GM18498 (cell line): ENCODE data around the gene ACAD8.

Experiments
- ATAC-seq: cut with Tn5 transposase; IDR thresholded peaks from one replicate; pipeline ENCODE4 v1.9.1; 2021; ENCODE audit warnings: mild to moderate bottlenecking, moderate library complexity; ENCODE audit not compliant: unreplicated experiment

Gene ACAD8

GRCh38 chr11:134253188-134253993 is at the start of gene ACAD8, which contains the start of gene THYN1:
Gene ACAD8, plus strand, starts transcription at chr11:134253568. Its CDS starts 33 bp downstream, at chr11:134253601.
Gene THYN1, minus strand, starts transcription at chr11:134253352. Its CDS starts 470 bp downstream, at chr11:134252882.
- peak; percentile 99 for ATAC-seq

GRCh38 chr11:134205729-134206128 is 47.6 kb upstream of the ACAD8 start:
- no peak for ATAC-seq

GRCh38 chr11:134206185-134206584 is 47.2 kb upstream of the ACAD8 start:
- no peak for ATAC-seq

- ATAC-seq = no peak
Observed at GRCh38 chr11:134207538-134208239, 45.7 kb upstream of the ACAD8 start.

- ATAC-seq = no peak
Observed at GRCh38 chr11:134215836-134216235, 37.5 kb upstream of the ACAD8 start.

GRCh38 chr11:134216816-134217215 is 36.6 kb upstream of the ACAD8 start:
- no peak for ATAC-seq

- ATAC-seq = no peak
Observed at GRCh38 chr11:134223121-134223520, 30.2 kb upstream of the ACAD8 start.

- ATAC-seq = peak; percentile 75
Observed at GRCh38 chr11:134223836-134224709, 29.3 kb upstream of the ACAD8 start, which contains the start of the genes NCAPD3 and VPS26B. Gene NCAPD3, minus strand, starts transcription at chr11:134223967. Its CDS starts 41 bp downstream, at chr11:134223926. Gene VPS26B, plus strand, starts transcription at chr11:134224671. Its CDS starts 452 bp downstream, at chr11:134225123.

- ATAC-seq = peak; percentile 32
Observed at GRCh38 chr11:134224710-134225664, 28.4 kb upstream of the ACAD8 start.

DNA sequence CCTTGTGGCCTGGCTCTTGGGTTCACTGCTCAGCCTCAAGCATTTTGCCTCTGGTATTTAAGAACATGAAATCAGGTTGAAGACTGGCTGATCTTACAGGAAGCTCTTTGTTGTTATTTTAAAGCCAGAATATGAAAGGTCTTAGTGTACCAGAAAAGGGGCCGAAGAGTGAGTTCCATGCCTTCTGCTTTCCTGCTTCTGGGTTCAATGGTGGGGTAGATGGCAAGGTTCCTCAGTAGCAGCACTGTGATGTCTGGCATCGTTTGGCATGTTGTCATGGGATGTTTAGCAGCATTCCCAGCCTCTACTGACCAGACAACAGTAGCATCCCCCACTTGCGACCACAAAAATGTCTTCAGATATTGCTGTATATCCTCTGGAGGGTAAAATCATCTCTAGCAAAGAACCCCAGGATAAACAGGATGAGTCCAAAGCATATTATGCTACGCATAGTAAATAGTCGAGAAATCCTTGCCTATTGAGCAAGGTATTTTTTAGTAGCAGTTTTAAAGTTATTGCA is 26.5 kb upstream of the ACAD8 start:
- ATAC-seq = no peak

DNA sequence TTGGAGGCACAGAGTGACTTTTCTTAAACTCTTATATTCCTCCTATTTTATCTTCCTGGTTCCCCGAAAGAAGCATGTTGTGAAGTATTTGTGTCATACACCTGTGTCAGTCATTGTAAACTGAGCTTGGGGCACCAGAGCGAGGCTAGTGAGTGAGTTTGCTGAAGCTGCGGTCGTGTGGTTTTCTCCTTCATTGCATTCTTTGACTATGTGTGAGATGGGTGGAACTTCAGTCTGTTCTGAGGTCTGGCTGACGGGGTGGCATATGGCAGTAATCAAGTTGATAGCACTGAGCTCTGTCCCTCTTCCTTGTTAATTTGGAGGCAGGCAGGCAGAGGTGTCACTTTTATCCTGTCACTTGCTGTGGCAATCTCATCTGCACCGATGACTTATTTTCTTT is 24.7 kb upstream of the ACAD8 start:
- peak; percentile 56 for ATAC-seq

DNA sequence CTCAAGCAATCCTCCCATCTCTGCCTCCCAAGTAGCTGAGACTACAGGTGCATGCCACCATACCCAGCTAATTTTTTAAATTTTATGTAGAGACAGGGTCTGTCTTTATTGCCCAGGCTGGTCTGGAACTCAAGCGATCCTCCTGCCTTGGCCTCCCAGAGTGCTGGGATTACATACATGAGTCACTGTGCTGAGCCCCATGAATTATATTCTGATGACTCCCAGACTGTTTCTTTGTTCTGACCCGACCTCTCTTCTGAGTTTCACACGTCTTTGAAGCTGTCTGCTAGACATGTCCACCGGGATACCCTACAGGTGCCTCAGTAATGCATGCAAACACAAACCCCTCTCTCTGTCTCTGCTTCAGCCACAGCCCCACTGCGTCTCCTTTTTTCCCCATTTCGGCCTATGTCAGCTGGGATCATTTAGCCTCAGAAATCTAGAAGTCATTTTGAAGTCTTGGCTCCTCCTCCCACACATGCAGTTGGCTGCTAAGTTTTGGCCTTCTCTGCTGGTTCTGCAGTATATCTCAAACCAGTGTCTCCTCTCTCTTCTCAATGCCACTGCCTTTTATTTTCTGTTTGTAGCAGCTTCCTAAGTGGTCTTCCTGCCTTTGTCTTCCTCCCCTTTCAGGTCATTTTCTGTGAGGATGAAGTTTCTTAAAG is 24.1 kb upstream of the ACAD8 start:
- ATAC-seq = no peak

DNA sequence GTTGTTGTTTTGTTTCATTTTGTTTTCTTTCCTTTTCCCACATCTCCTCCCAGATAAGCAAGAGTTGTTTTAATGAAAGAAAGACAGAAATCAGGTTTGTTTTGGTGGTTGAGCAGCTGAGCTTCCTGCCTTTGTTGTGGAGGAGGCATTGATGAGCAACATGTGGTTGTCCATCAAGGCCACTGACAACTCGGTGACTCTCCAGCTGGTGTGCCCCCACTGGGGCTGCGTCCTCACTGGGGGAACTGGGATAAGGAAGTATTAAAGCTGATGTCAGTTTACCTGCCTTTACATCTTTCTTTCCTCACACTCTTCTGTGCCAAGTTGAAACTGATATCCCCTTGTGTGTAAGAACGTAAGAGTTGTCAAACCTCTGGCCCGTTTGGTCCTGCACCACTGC is 23.0 kb upstream of the ACAD8 start:
- ATAC-seq = no peak

DNA sequence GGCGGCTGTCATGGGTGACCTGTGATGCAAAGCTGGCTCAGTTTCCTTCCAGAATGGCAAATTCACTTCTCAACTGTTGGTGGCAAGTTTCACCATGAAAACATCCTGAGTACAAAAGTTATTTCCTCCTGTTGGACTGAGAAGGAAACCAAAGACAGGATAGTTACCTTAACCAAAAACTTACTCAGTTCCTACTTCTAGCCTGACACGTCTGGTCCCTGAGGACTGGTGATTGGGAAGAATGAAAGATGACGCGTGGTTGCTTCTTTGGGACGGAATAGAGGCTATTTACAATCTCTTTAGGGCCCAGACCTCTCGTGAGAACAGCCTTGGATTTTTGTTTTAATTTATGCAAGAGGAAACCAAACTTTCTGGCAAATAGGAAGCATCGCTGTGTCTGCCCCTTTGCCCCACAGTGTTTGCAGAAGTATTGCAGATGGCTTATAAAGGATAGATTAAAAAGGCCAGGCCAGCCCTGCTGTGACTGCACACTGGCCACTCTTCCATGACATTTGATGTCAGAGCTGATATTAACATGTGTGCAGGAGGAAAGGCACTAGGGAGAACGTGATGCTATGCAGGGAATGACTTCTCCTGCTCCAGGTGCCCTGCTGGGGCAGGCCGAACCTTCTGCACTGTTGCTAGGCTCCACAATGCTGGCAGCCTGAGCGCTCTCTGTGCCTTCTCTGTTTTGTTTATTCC is 21.3 kb upstream of the ACAD8 start:
- ATAC-seq = no peak

- no peak for ATAC-seq
Observed at GRCh38 chr11:134233729-134234179, 19.6 kb upstream of the ACAD8 start.

GRCh38 chr11:134235399-134235798 is 18.0 kb upstream of the ACAD8 start:
- no peak for ATAC-seq

- no peak for ATAC-seq
Observed at GRCh38 chr11:134236834-134237556, 16.4 kb upstream of the ACAD8 start.

DNA sequence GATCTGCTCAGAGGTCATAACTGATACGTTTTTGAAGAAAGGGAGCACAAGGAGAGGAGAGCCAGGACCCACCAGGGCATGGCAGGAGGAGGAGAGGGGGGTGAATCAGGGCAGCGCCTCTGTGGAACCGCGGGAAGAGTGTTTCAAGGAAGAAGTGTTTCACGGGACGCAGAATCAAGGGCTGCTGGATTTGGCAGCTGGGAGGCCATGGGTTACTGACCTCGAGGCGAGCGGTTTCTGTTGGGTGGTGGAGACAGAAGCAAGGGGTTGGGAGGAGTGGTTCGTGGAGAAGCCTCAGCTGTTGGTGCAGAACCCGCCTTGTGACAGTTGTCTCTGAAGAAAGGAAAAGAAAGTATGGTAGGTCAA is 15.8 kb upstream of the ACAD8 start:
- ATAC-seq = no peak
